ENCODE measurements around the gene GALNT10. TPM values are rescaled to one million over a fixed set of nuclear protein-coding genes. Genes with fewer than 3 reads are reported as not detected.

Gene GALNT10
- total and polyA plus RNA-seq, 2 of the 4 experiments (the other 2 are of a cell fraction), result 46.2 to 67.0 TPM

GRCh38 chr5:154330097-154330667, 139.6 kb downstream of the GALNT10 start:
- no peak overlapping the region for H3K23ac ChIP-seq (ENCODE audit: low read depth, low read length)
- peaks cover 15% of the 10 kb centered on the region for H3K9me1 ChIP-seq (ENCODE audit: insufficient read depth, low read length)
- dilution Hi-C loops (cut with HindIII; ENCODE audit: low sequenced_read_pairs, unreplicated experiment) (no loop called here), intact Hi-C loops (cut with micrococcal nuclease) (no loop called here), in situ Hi-C loops (cut with MboI; ENCODE audit: low sequenced_read_pairs) (no loop called here)
- H4K91ac ChIP-seq (ENCODE audit: insufficient read depth, low read depth, low read length), result no peak overlapping the region
- ChIA-PET POLR2A (ENCODE audit: unreplicated experiment) (no interaction called here), CTCF (no interaction called here)
- no peak overlapping the region for H2BK5ac ChIP-seq (ENCODE audit: low read depth, low read length, poor library complexity, severe bottlenecking)
- H3K4ac ChIP-seq (ENCODE audit: low read depth, low read length), result no peak overlapping the region
- H3K9ac ChIP-seq (ENCODE audit: low read depth, low read length), result no peak overlapping the region
- H3K4me2 ChIP-seq (ENCODE audit: low read depth, low read length), result no peak overlapping the region
- DNase-seq, result no peak
- no peak overlapping the region for H3K56ac ChIP-seq (ENCODE audit: extremely low read depth, insufficient read depth, low read length)
- H4K5ac ChIP-seq (ENCODE audit: low read depth, low read length), result no peak overlapping the region
- no peak overlapping the region for H2AK5ac ChIP-seq (ENCODE audit: low read depth, low read length)
- H3K14ac ChIP-seq (replicated peaks; ENCODE audit: low read depth, low read length), result no peak overlapping the region
- WGBS, 2 experiments (ENCODE audit: extremely low coverage in 2 of 2, insufficient read length in 1 of 2), result 100% methylated on average over 1 of the region's 3 CpGs; no CpG with 5 or more reads in 1 of the 2 experiments
- H3K9me3 ChIP-seq (ENCODE audit: control insufficient read depth, insufficient read depth, low read length), result no peaks in the 10 kb centered on the region
- no TSS peak for BruUV-seq (replicated peaks)
- TF ChIP-seq USF2 (IDR thresholded peaks at IDR 0.05; ENCODE audit: low read depth, low read length), result no peak
- no peak for TF ChIP-seq ELK1 (IDR thresholded peaks at IDR 0.05; ENCODE audit: borderline replicate concordance, low read depth, low read length)
- no peak for TF ChIP-seq CHD1 (IDR thresholded peaks at IDR 0.05; ENCODE audit: low read depth, low read length)
- TF ChIP-seq SMC3 (IDR thresholded peaks at IDR 0.05; ENCODE audit: low read depth, low read length), result no peak
- no peak for TF ChIP-seq CTCF (conservative IDR thresholded peaks at IDR 0.05; ENCODE audit: low read depth, low read length)
- TF ChIP-seq MXI1 (IDR thresholded peaks at IDR 0.05; ENCODE audit: borderline replicate concordance, low read depth, low read length), result no peak
- TF ChIP-seq MAZ (IDR thresholded peaks at IDR 0.05; ENCODE audit: borderline replicate concordance, low read depth, low read length), result no peak
- no peak for TF ChIP-seq NFE2L2 (IDR thresholded peaks at IDR 0.05; ENCODE audit: low read depth, low read length)
- H4K20me1 ChIP-seq (ENCODE audit: insufficient read depth, low read length), result no peaks in the 10 kb centered on the region
- no peak overlapping the region for H2AK9ac ChIP-seq (replicated peaks; ENCODE audit: low read depth, low read length, poor library complexity)
- H3K27ac ChIP-seq (ENCODE audit: insufficient read depth, low read length), result no peak overlapping the region
- H3K36me3 ChIP-seq (ENCODE audit: control insufficient read depth, insufficient read depth, low read length), result peaks cover 14% of the 10 kb centered on the region
- H4K8ac ChIP-seq (ENCODE audit: low read depth in 2 of 2, low read length in 2 of 2), result no peak overlapping the region
- no peak overlapping the region for H2BK20ac ChIP-seq (ENCODE audit: low read depth, low read length)
- no peak overlapping the region for H3K18ac ChIP-seq (ENCODE audit: low read depth, low read length)
- H3K4me3 ChIP-seq (ENCODE audit: insufficient read depth, low read depth, low read length), result no peak overlapping the region
- no peak for ATAC-seq (ENCODE audit: low read depth)
- peaks cover 6% of the 10 kb centered on the region; the same call in 1 of the 2 replicates for H3K4me1 ChIP-seq (ENCODE audit: control insufficient read depth, insufficient read depth, low read length)
- peaks cover 9 to 24% of the 10 kb centered on the region in 2 experiments; a peak in 3 of 4 replicates for H3K79me1 ChIP-seq (ENCODE audit: low read depth in 1 of 2, low read length in 2 of 2)
- H3K27me3 ChIP-seq (ENCODE audit: control insufficient read depth, insufficient read depth, low read length), result no peaks in the 10 kb centered on the region
- H2AFZ ChIP-seq (replicated peaks; ENCODE audit: low read length, poor library complexity), result no peak overlapping the region
- H2BK15ac ChIP-seq (ENCODE audit: low read depth, low read length), result no peak overlapping the region
- no peak overlapping the region for H2BK120ac ChIP-seq (ENCODE audit: low read depth, low read length)

Data from IMR-90 (cell line).